HepG2 (cell line): ENCODE data around the gene OR56A3. TPM values are rescaled to one million over a fixed set of nuclear protein-coding genes. Genes with fewer than 3 reads are reported as not detected.

Experiments
- ATAC-seq: fragments of 200-7000 bp; cut with Tn5 transposase; 3 replicates; pipeline ENCODE4 v1.9.1; 2020; ENCODE audit warnings: mild to moderate bottlenecking, moderate library complexity
- BruUV-seq: library from RNA; stranded (reverse); fragments of 400-500 nt; replicated peaks from 2 replicates; lab custom pipeline; 2021; lab: Mats Ljungman, UMichigan
- CTCF ChIA-PET: fragments of 300-600 bp; formaldehyde crosslinking; extraction: SDS; loops from one replicate; lab custom pipeline; 2021; ENCODE audit warnings: low total read pairs, inconsistent platforms, low intra/inter-chr PET ratio; lab: Yijun Ruan, JAX
- POLR2A ChIA-PET: fragments of 350-600 bp; sonication (Branson Sonifier 250); formaldehyde crosslinking; loops from one replicate; lab custom pipeline; 2020; ENCODE audit warnings: antibody characterized with exemption, inconsistent platforms; lab: Yijun Ruan, JAX
- DNase-seq: peaks from one replicate; pipeline ENCODE4 v3.0.0-alpha.2; 2015; ENCODE audit warnings: low spot score
- FAIRE-seq: peaks from 3 replicates; lab custom pipeline; 2011; peaks lifted over from hg19 to GRCh38; lab: Jason Lieb, UNC
- H2AFZ ChIP-seq: one replicate; pipeline ENCODE4 v1.6.1; 2011; ENCODE audit warnings: low read length, inconsistent platforms
- H3K27ac ChIP-seq: fragments of 300-600 bp; 3 replicates; pipeline ENCODE4 v1.8.0; 2011; ENCODE audit warnings: mixed run types, mild to moderate bottlenecking, mixed read lengths, low read length, inconsistent platforms; ENCODE audit not compliant: insufficient read depth; ENCODE audit errors: extremely low read length
- H3K27me3 ChIP-seq, 2 experiments: fragments of 200-600 bp in 1 of 2; 2 replicates in 1 of 2; 3 replicates in 1 of 2; pipeline versions ENCODE4 v1.6.0 to v1.8.0; 2011; ENCODE audit warnings: low read length in 2 of 2, mild to moderate bottlenecking in 2 of 2, moderate library complexity in 2 of 2, inconsistent platforms in 1 of 2; ENCODE audit not compliant: insufficient read depth in 2 of 2, control insufficient read depth in 1 of 2
- H3K36me3 ChIP-seq, 2 experiments: fragments of 200-600 bp in 1 of 2; replicated peaks in 1 of 2; 2 replicates in 1 of 2; 3 replicates in 1 of 2; pipeline versions ENCODE4 v1.5.1 to v1.8.0; 2011; ENCODE audit warnings: low read length in 2 of 2, inconsistent platforms in 1 of 2; ENCODE audit not compliant: insufficient read depth in 2 of 2, control insufficient read depth in 1 of 2
- H3K4me1 ChIP-seq: 2 replicates; pipeline ENCODE4 v1.5.1; 2012; ENCODE audit warnings: low read length, inconsistent platforms; ENCODE audit not compliant: insufficient read depth
- H3K4me2 ChIP-seq: 2 replicates; pipeline ENCODE4 v1.6.0; 2011; ENCODE audit warnings: low read depth, low read length, inconsistent platforms
- H3K4me3 ChIP-seq, 3 experiments: fragments of 200-600 bp in 1 of 3; sonication (generic), shearing (Covaris generic) in 1 of 3; replicated peaks in 1 of 3; 2 replicates each; pipeline ENCODE4 v1.5.1; 2011 to 2016; ENCODE audit warnings: low read length in 3 of 3, inconsistent platforms in 2 of 3, low read depth in 2 of 3, mild to moderate bottlenecking in 2 of 3, control low read depth in 1 of 3, mixed read lengths in 1 of 3; ENCODE audit not compliant: insufficient read depth in 1 of 3
- H3K79me2 ChIP-seq: one replicate; pipeline ENCODE4 v1.6.1; 2011; ENCODE audit warnings: low read length, inconsistent platforms; ENCODE audit not compliant: insufficient read depth
- H3K9ac ChIP-seq: 2 replicates; pipeline ENCODE4 v1.6.0; 2011; ENCODE audit warnings: mild to moderate bottlenecking, low read depth, low read length, inconsistent platforms; ENCODE audit not compliant: insufficient read depth
- H3K9me3 ChIP-seq: 2 replicates; pipeline ENCODE4 v1.5.1; 2012; ENCODE audit warnings: mild to moderate bottlenecking, low read length
- H4K20me1 ChIP-seq: 2 replicates; pipeline ENCODE4 v1.6.0; 2011; ENCODE audit warnings: inconsistent platforms, mild to moderate bottlenecking, low read length, moderate library complexity; ENCODE audit not compliant: insufficient read depth
- DMTF1 ChIP-seq: sonication (generic); formaldehyde crosslinking; IDR thresholded peaks from 2 replicates; pipeline ENCODE4 v1.4.0; 2020; ENCODE audit warnings: mild to moderate bottlenecking, missing genetic modification reagents
- HES4 ChIP-seq: sonication (generic); formaldehyde crosslinking; IDR thresholded peaks from 2 replicates; pipeline ENCODE4 v1.9.0; 2021; ENCODE audit warnings: mild to moderate bottlenecking, missing genetic modification reagents, borderline replicate concordance
- ISL2 ChIP-seq: sonication (generic); formaldehyde crosslinking; IDR thresholded peaks from 2 replicates; pipeline ENCODE4 v1.5.0; 2020; ENCODE audit warnings: missing genetic modification reagents
- KDM4B ChIP-seq: sonication (generic); formaldehyde crosslinking; IDR thresholded peaks from 2 replicates; pipeline ENCODE4 v1.4.0; 2020; ENCODE audit warnings: missing genetic modification reagents
- MATR3 ChIP-seq: sonication (generic); formaldehyde crosslinking; IDR thresholded peaks from 2 replicates; pipeline ENCODE4 v1.4.0; 2020; ENCODE audit warnings: missing genetic modification reagents
- NR3C1 ChIP-seq: sonication (generic); formaldehyde crosslinking; IDR thresholded peaks from 2 replicates; pipeline ENCODE4 v1.4.0; 2020; ENCODE audit warnings: missing genetic modification reagents
- REPIN1 ChIP-seq: sonication (generic); formaldehyde crosslinking; IDR thresholded peaks from 2 replicates; pipeline ENCODE4 v1.8.0; 2022; ENCODE audit warnings: missing genetic modification reagents, low read depth, mild to moderate bottlenecking, borderline replicate concordance
- THAP8 ChIP-seq: sonication (generic); formaldehyde crosslinking; IDR thresholded peaks from 2 replicates; pipeline ENCODE4 v1.5.1; 2020; ENCODE audit warnings: missing genetic modification reagents, mild to moderate bottlenecking, borderline replicate concordance
- TRIM22 ChIP-seq: fragments of 450-650 bp; IDR thresholded peaks from 2 replicates; pipeline ENCODE4 v1.6.1; 2017
- ZNF256 ChIP-seq: sonication (generic); formaldehyde crosslinking; conservative IDR thresholded peaks from 2 replicates; pipeline ENCODE4 v1.4.0; 2020; ENCODE audit warnings: missing genetic modification reagents
- ZNF292 ChIP-seq: sonication (generic); formaldehyde crosslinking; IDR thresholded peaks from 2 replicates; pipeline ENCODE4 v1.8.1; 2022; ENCODE audit warnings: mild to moderate bottlenecking, low read depth, missing genetic modification reagents, borderline replicate concordance
- ZNF30 ChIP-seq: sonication (generic); formaldehyde crosslinking; IDR thresholded peaks from 2 replicates; pipeline ENCODE4 v1.5.0; 2020; ENCODE audit warnings: mild to moderate bottlenecking, missing genetic modification reagents
- ZNF503 ChIP-seq: sonication (generic); formaldehyde crosslinking; IDR thresholded peaks from 2 replicates; pipeline ENCODE4 v1.4.0; 2020; ENCODE audit warnings: missing genetic modification reagents
- ZNF510 ChIP-seq: sonication (generic); formaldehyde crosslinking; IDR thresholded peaks from 2 replicates; pipeline ENCODE4 v1.4.0; 2020; ENCODE audit warnings: low read depth, mild to moderate bottlenecking, missing genetic modification reagents
- ZNF660 ChIP-seq: sonication (generic); formaldehyde crosslinking; IDR thresholded peaks from 2 replicates; pipeline ENCODE4 v1.5.1; 2020; ENCODE audit warnings: mild to moderate bottlenecking, low read depth, missing genetic modification reagents, borderline replicate concordance
- WGBS: methylation state at CpG from one replicate; pipeline ENCODE4 v1.1.6; 2017; ENCODE audit warnings: low lambda C conversion rate; 5-methylcytosine and 5-hydroxymethylcytosine counted together
- in situ Hi-C: cut with HindIII; loops from 2 replicates; pipeline ENCODE4 v1.10.0; 2017; ENCODE audit warnings: low pct_unique_long_range_greater_than_20kb; ENCODE audit not compliant: extremely low pct_ligation_motif_present
- intact Hi-C: fragments of 100-400 bp; cut with micrococcal nuclease; formaldehyde crosslinking; loops from one replicate; pipeline ENCODE4 v1.10.0; 2022; ENCODE audit not compliant: unreplicated experiment
- polyA plus RNA-seq, 8 experiments: library from polyadenylated mRNA; depleted of rRNA in 3 of 8; stranded (reverse) in 7 of 8; unstranded in 1 of 8; fragments of >200 nt; fragmentation: Illumina TruSeq in 4 of 8; extraction: Trizol in 4 of 8; gene quantifications; 2 replicates each; pipeline versions ENCODE4 v1.2.1 to v1.2.3, GENCODE V29; 2011 to 2016; ENCODE audit warnings: low read depth in 4 of 8, missing spikeins in 1 of 8, mixed read lengths in 1 of 8; ENCODE audit not compliant: insufficient read depth in 1 of 8
- total RNA-seq, 5 experiments: library from RNA; depleted of rRNA; stranded (reverse); fragments of >200 nt; fragmentation: Illumina TruSeq; extraction: Trizol; gene quantifications; 2 replicates each; pipeline ENCODE4 v1.2.3, GENCODE V29; 2016; ENCODE audit warnings: low read depth in 1 of 5

OR56A3 gene
- total and polyA plus RNA-seq, 2 of the 13 experiments (the other 11 are each of a cell fraction or from before 2014, with no cell fraction given), result not detected

- in situ Hi-C loops, result no loop called here
- no peak for ATAC-seq
- H3K4me1 ChIP-seq, result no peaks in the 10 kb centered on the region
- no peaks in the 10 kb centered on the region for H3K79me2 ChIP-seq
- intact Hi-C loops, result no loop called here
- TF ChIP-seq MATR3 (CRISPR knock-in tag), result no peak
- TF ChIP-seq ZNF510 (CRISPR knock-in tag), result no peak
- TF ChIP-seq DMTF1 (CRISPR knock-in tag), result no peak
- no peak for TF ChIP-seq KDM4B (CRISPR knock-in tag)
- no peak for TF ChIP-seq ZNF292
- TF ChIP-seq ZNF503, result no peak
- no peak for TF ChIP-seq NR3C1
- TF ChIP-seq ISL2 (CRISPR knock-in tag), result no peak
- no peak for TF ChIP-seq THAP8 (CRISPR knock-in tag)
- no peak for TF ChIP-seq ZNF660 (CRISPR knock-in tag)
- TF ChIP-seq HES4 (CRISPR knock-in tag), result no peak
- TF ChIP-seq REPIN1 (CRISPR knock-in tag), result no peak
- no peak for TF ChIP-seq TRIM22
- TF ChIP-seq ZNF256 (CRISPR knock-in tag), result no peak
- TF ChIP-seq ZNF30 (CRISPR knock-in tag), result no peak
- 38% methylated on average over 1 of the region's 2 CpGs for WGBS
- ChIA-PET CTCF (no interaction called here), POLR2A (no interaction called here)
- no peak for DNase-seq
- no peak overlapping the region for H3K27ac ChIP-seq
- H3K9me3 ChIP-seq, result no peaks in the 10 kb centered on the region
- H3K36me3 ChIP-seq, result no peaks in the 10 kb centered on the region
- no peak overlapping the region for H2AFZ ChIP-seq
- no peak overlapping the region for H3K4me2 ChIP-seq
- no peaks in the 10 kb centered on the region for H3K27me3 ChIP-seq
- no TSS peak for BruUV-seq
- no peak for FAIRE-seq
- H3K9ac ChIP-seq, result no peak overlapping the region
- H3K4me3 ChIP-seq, result no peak overlapping the region
- no peaks in the 10 kb centered on the region for H4K20me1 ChIP-seq
Observed at GRCh38 chr11:5899534-5899933, 42.5 kb upstream of the OR56A3 start.
